SK-N-SH treated with all-trans-retinoic acid at 6 μM for 48 hours (cell line): ENCODE data around the gene EVA1C.

ENCODE experiments used
- BACH2 ChIP-seq: fragments of 250-450 bp; sonication (Bioruptor Pico); IDR thresholded peaks from 2 replicates; pipeline ENCODE4 v1.9.0; 2021; ENCODE audit warnings: mild to moderate bottlenecking, borderline replicate concordance
- CREB5 ChIP-seq: fragments of 250-450 bp; sonication (Bioruptor Pico); IDR thresholded peaks from 2 replicates; pipeline ENCODE4 v1.5.1; 2020; ENCODE audit warnings: low read depth, mild to moderate bottlenecking, moderate library complexity
- CSDC2 ChIP-seq: fragments of 250-450 bp; sonication (Bioruptor Pico); IDR thresholded peaks from 2 replicates; pipeline ENCODE4 v1.5.0; 2020; ENCODE audit warnings: mild to moderate bottlenecking, moderate library complexity
- GLIS3 ChIP-seq: fragments of 250-450 bp; sonication (Bioruptor Pico); IDR thresholded peaks from 2 replicates; pipeline ENCODE4 v1.5.0; 2020; ENCODE audit warnings: mild to moderate bottlenecking, moderate library complexity
- PATZ1 ChIP-seq: fragments of 250-450 bp; sonication (Bioruptor Pico); IDR thresholded peaks from 2 replicates; pipeline ENCODE4 v1.8.0; 2020; ENCODE audit warnings: mild to moderate bottlenecking, moderate library complexity, borderline replicate concordance
- POU6F1 ChIP-seq: fragments of 250-450 bp; sonication (Bioruptor Pico); IDR thresholded peaks from 2 replicates; pipeline ENCODE4 v1.8.0; 2021; ENCODE audit warnings: low read depth, mild to moderate bottlenecking, moderate library complexity, borderline replicate concordance
- PPARA ChIP-seq: fragments of 250-450 bp; sonication (Bioruptor Pico); IDR thresholded peaks from 2 replicates; pipeline ENCODE4 v1.5.0; 2020; ENCODE audit warnings: mild to moderate bottlenecking, borderline replicate concordance
- TOX ChIP-seq: fragments of 250-450 bp; sonication (Bioruptor Pico); IDR thresholded peaks from 2 replicates; pipeline ENCODE4 v1.8.0; 2021; ENCODE audit warnings: mild to moderate bottlenecking, moderate library complexity, borderline replicate concordance
- ZFP3 ChIP-seq: fragments of 250-450 bp; sonication (Bioruptor Pico); IDR thresholded peaks from 2 replicates; pipeline ENCODE4 v1.5.0; 2020; ENCODE audit warnings: mild to moderate bottlenecking, moderate library complexity
- ZFP30 ChIP-seq: fragments of 450-650 bp; formaldehyde crosslinking; IDR thresholded peaks from 2 replicates; pipeline ENCODE4 v1.5.0; 2022; ENCODE audit warnings: mild to moderate bottlenecking, moderate library complexity
- ZNF565 ChIP-seq: fragments of 450-650 bp; formaldehyde crosslinking; conservative IDR thresholded peaks from 2 replicates; pipeline ENCODE4 v1.5.0; 2020; ENCODE audit warnings: low read depth, mild to moderate bottlenecking, moderate library complexity

- TF ChIP-seq GLIS3 (no peak), CREB5 (CRISPR knock-in tag) (no peak), BACH2 (CRISPR knock-in tag) (no peak), ZFP30 (CRISPR knock-in tag) (no peak), PATZ1 (CRISPR knock-in tag) (no peak), ZFP3 (CRISPR knock-in tag) (no peak), CSDC2 (no peak), PPARA (CRISPR knock-in tag) (no peak), ZNF565 (no peak), POU6F1 (CRISPR knock-in tag) (no peak), TOX (CRISPR knock-in tag) (no peak)
Measured at GRCh38 chr21:32483293-32483595, 70.7 kb downstream of the EVA1C start.
